SU-DHL-6 (cell line): ENCODE results near the gene ISX.

Experiments
- CTCF ChIP-seq: fragments of 200-600 bp; sonication (generic); IDR thresholded peaks from one replicate; pipeline ENCODE4 v1.5.1; 2017; ENCODE audit warnings: antibody characterized with exemption, mild to moderate bottlenecking, low read length, moderate library complexity; ENCODE audit not compliant: insufficient read depth, poor library complexity, severe bottlenecking
- EZH2phosphoT487 ChIP-seq: fragments of 200-600 bp; sonication (generic), shearing (Covaris generic); conservative IDR thresholded peaks from 2 replicates; pipeline ENCODE4 v1.6.1; 2018; ENCODE audit warnings: mild to moderate bottlenecking, antibody characterized with exemption, low read length, moderate library complexity, mixed read lengths

GRCh38 chr22:35124691-35125219 is 58.8 kb downstream of the ISX start:
- TF ChIP-seq CTCF (no peak), EZH2phosphoT487 (no peak)
